Small intestine (tissue), 7 donors: ENCODE results near the gene C2orf81. TPM values are rescaled to one million over a fixed set of nuclear protein-coding genes. Genes with fewer than 3 reads are reported as not detected.

Experiments used
- DNase-seq, 2 donors: peaks; one replicate each; pipeline versions ENCODE4 v3.0.0 to v3.0.0-alpha.2; 2013
- FAIRE-seq: peaks from 2 replicates; lab custom pipeline; 2012; peaks lifted over from hg19 to GRCh38; lab: Jason Lieb, UNC
- H3K27ac ChIP-seq, 3 donors: one replicate each; pipeline ENCODE4 v1.5.1; 2013; ENCODE audit warnings: low read length in 2 of 3, mild to moderate bottlenecking in 2 of 3, control low read depth in 1 of 3, inconsistent platforms in 1 of 3, low read depth in 1 of 3, moderate library complexity in 1 of 3
- H3K27me3 ChIP-seq, 3 donors: one replicate each; pipeline ENCODE4 v1.6.1; 2013; ENCODE audit warnings: low read length in 3 of 3, inconsistent platforms in 1 of 3; ENCODE audit not compliant: control insufficient read depth in 3 of 3, insufficient read depth in 3 of 3
- H3K36me3 ChIP-seq, 3 donors: one replicate each; pipeline ENCODE4 v1.6.1; 2013; ENCODE audit warnings: low read length in 3 of 3, inconsistent platforms in 1 of 3, low read depth in 1 of 3, mild to moderate bottlenecking in 1 of 3, moderate library complexity in 1 of 3; ENCODE audit not compliant: control insufficient read depth in 3 of 3, insufficient read depth in 2 of 3
- H3K4me1 ChIP-seq, 3 donors: one replicate each; pipeline ENCODE4 v1.6.1; 2013; ENCODE audit warnings: low read length in 2 of 3, inconsistent platforms in 1 of 3, low read depth in 1 of 3, mild to moderate bottlenecking in 1 of 3, moderate library complexity in 1 of 3; ENCODE audit not compliant: control insufficient read depth in 3 of 3, insufficient read depth in 2 of 3
- H3K4me3 ChIP-seq, 3 donors: one replicate each; pipeline ENCODE4 v1.5.1; 2013; ENCODE audit warnings: low read length in 3 of 3, control low read depth in 1 of 3, inconsistent platforms in 1 of 3, low read depth in 1 of 3, mild to moderate bottlenecking in 1 of 3, moderate library complexity in 1 of 3
- H3K9me3 ChIP-seq, 2 donors: one replicate each; pipeline ENCODE4 v1.6.1; 2013; ENCODE audit warnings: low read depth in 1 of 2, low read length in 1 of 2; ENCODE audit not compliant: control insufficient read depth in 2 of 2, insufficient read depth in 1 of 2
- WGBS, 3 donors: extraction: QIAGEN DNeasy Blood & Tissue Kit; methylation state at CpG; one replicate each; pipeline ENCODE4 v1.1.7; 2013; 5-methylcytosine and 5-hydroxymethylcytosine counted together
- polyA plus RNA-seq, 4 donors: library from polyadenylated mRNA; stranded (reverse) in 3 of 4; unstranded in 1 of 4; fragments of 200-250 nt in 3 of 4; fragments of 120-200 nt in 1 of 4; gene quantifications; one replicate each; pipeline versions ENCODE4 v1.2.1 to v1.2.3, GENCODE V29; 2013
- donor health status: healthy with polysubstance abuse.
- donor health status: control.
- donor health status: control.
- donor health status: Bipolar disorder and iron deficiency.
- donor health status: healthy.

C2orf81 gene
- polyA plus RNA-seq, 4 donors: 0.22 to 2.5 (median 1.1) TPM

DNA sequence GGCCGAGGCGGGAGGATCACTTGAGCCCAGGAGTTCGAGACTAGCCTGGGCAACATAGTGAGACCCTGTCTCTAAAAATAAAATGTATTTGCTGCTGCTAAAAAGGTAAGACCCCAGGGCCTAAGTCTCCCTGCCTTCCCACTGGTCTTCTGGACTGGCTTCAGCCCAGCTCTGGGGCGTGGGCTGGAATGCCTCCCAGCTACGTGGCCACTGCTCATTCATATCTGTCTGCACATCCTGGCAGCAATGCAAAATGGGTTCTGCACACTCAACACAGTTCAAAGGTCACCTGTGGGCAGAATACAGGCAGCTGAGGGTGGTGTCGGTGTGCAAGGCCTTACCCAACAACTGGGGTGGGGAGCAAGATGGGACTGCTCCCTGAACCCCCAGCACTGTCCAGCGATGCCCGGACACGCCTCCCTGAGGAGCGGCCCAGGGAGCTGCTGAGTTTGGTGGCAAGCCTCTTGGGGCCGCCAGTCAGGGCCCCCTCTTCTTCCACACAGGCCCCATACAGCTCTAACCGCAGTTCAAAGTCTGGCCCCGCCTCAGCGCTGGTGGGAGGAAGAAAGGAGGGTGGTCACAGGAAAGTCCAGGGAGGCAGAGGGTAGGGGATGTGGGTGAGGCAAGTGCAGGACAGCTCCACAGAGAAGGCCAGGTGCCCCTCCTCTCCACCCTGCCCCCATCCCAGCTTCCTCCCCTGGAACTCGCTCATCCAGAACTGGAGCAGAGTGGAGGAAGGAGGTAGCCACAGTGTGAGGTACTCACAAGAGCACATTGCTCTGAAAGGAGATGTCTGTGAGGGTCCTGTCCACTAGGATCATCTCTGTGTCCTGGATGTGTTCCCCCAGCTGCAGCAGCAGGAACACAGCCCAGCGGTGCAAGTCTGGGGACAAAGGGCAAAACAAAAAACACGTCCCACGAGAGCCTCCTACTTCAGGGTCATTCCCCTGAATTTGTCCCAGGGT is 8.3 kb upstream of the C2orf81 start:
- Histone ChIP-seq H3K9me3 (no peaks in the 10 kb centered on the region), H3K36me3 (peaks cover 2 to 75% (median 3%) of the 10 kb centered on the region in 3 donors), H3K27me3 (no peaks in the 10 kb centered on the region), H3K27ac (peak overlapping the region; percentile 66 to 73 (median 70)), H3K4me1 (peaks cover 0 to 67% (median 3%) of the 10 kb centered on the region in 3 donors), H3K4me3 (no peak overlapping the region)
- no peak for FAIRE-seq
- 24 to 65% (median 49%) methylated on average over 13 to 18 of the region's 18 CpGs for WGBS, 3 donors
- DNase-seq: peak; percentile 92 to 97

DNA sequence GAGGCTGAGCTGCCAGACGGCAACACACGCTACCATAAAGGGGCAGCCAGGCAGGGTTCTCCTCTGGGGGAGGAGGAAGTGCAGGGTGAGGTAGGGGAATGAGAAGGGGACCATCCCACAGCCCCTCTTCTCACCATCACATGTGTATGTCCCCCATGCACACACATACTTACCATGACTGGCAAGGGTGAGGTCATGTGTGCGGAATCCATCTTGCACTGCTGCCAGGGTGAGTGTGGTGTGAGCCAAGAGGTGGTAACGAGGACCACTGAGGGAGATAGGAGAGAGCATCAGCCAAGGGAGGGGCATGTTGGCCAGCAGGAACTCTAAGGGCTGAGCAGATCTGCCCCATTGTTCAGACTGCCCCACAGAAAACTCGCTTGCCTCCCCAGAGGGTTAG is 7.3 kb upstream of the C2orf81 start:
- Histone ChIP-seq H3K4me3 (no peak overlapping the region), H3K27ac (peak overlapping the region in 2 of 3 donors; percentile 66 to 73), H3K9me3 (no peaks in the 10 kb centered on the region), H3K4me1 (peaks cover 0 to 72% (median 3%) of the 10 kb centered on the region in 3 donors), H3K27me3 (no peaks in the 10 kb centered on the region), H3K36me3 (peaks cover 2 to 83% (median 3%) of the 10 kb centered on the region in 3 donors)
- FAIRE-seq: no peak
- DNase-seq: no peak
- 84 to 87% (median 84%) methylated on average over 5 of the region's 5 CpGs for WGBS, 3 donors

DNA sequence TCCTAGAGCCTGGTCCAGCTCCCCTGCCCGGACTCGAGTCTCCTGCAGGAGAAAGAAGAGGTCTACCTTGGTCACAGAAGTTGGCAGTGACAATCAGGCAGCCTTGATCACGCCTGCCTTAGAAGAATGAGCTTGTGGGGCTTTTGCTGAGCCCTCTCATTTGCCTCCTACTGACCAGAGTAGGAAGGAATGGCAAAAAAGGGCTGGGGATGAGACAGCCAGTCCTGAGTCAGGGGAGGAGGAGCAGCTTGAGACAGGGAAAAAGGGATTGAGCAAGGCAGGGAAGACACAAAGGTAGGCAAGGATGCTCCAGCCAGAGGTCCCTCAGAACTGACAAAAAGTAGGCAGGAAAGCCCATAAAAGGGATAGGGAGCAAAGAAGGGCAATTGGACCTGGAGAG is 6.1 kb upstream of the C2orf81 start:
- H3K4me1 ChIP-seq: peaks cover 0 to 77% (median 3%) of the 10 kb centered on the region in 3 donors
- H3K36me3 ChIP-seq: peaks cover 2 to 80% (median 3%) of the 10 kb centered on the region in 3 donors
- DNase-seq (no peak), FAIRE-seq (no peak)
- H3K9me3 ChIP-seq: no peaks in the 10 kb centered on the region
- H3K27ac ChIP-seq: no peak overlapping the region
- 80 to 96% (median 92%) methylated on average over 3 of the region's 3 CpGs for WGBS, 3 donors
- no peak overlapping the region for H3K4me3 ChIP-seq
- no peaks in the 10 kb centered on the region for H3K27me3 ChIP-seq

DNA sequence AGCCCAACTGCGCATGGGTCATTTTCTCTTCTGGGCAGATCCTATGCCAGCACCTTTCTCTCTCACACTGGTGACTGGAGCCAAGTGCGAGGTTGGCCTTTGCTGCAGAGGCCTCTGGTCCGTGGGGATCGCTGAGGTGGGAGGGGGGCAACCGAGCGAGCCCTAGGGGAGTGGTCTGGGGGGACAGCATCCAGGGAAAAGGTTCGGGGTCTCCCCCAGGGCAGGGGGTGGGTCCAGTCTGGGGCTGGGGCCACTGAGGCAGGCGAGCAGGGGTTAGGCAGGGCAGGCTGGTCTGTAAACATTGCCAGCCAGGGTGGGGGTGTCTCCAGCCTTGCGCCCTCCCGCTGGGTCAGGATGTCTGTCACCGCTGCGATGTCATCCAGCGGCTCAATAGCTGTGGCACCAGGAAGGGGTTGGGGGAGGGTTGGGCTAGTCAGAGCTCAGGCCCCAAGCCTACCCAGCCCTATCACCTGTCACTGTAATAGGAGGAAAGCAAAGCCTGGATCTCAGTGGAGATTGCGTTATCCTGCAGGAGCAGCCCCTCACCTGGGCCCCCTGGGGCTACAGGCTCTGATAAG is 4.9 kb upstream of the C2orf81 start:
- Histone ChIP-seq H3K9me3 (no peaks in the 10 kb centered on the region), H3K4me1 (peaks cover 0 to 75% (median 3%) of the 10 kb centered on the region in 3 donors), H3K27ac (peak overlapping the region in 2 of 3 donors; percentile 38 to 80), H3K4me3 (no peak overlapping the region), H3K27me3 (no peaks in the 10 kb centered on the region), H3K36me3 (peaks cover 2 to 70% (median 3%) of the 10 kb centered on the region in 3 donors)
- WGBS, 3 donors: 84 to 89% (median 85%) methylated on average over 13 to 14 of the region's 14 CpGs
- FAIRE-seq (no peak), DNase-seq (peak in 1 of 2 donors; percentile 50)

DNA sequence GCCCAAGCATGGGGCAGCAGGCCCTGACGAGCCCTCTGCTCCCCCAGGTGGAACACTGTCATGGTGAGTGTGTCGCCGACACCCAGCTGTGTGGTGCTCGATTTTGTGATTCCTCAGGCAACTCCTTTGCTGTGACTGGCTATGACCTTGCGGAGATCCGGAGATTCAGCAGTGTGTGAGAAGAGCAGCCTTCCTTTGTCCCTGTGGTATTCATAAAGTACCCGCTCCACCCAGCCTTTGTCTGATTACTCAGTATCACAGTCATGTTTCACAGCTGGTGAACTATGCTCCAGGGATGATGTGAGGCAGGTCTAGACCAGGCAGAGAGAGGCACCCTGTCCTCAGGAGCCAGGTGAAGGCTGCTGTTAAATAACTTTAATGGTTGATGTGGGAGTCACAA is 4.1 kb upstream of the C2orf81 start:
- FAIRE-seq: no peak
- Histone ChIP-seq H3K4me3 (no peak overlapping the region), H3K27ac (peak overlapping the region in 2 of 3 donors; percentile 38 to 80), H3K9me3 (no peaks in the 10 kb centered on the region), H3K27me3 (no peaks in the 10 kb centered on the region), H3K36me3 (peaks cover 2 to 63% (median 3%) of the 10 kb centered on the region in 3 donors), H3K4me1 (peaks cover 0 to 75% (median 3%) of the 10 kb centered on the region in 3 donors)
- 44 to 75% (median 59%) methylated on average over 7 of the region's 7 CpGs for WGBS, 3 donors
- peak; percentile 72 to 90 for DNase-seq

DNA sequence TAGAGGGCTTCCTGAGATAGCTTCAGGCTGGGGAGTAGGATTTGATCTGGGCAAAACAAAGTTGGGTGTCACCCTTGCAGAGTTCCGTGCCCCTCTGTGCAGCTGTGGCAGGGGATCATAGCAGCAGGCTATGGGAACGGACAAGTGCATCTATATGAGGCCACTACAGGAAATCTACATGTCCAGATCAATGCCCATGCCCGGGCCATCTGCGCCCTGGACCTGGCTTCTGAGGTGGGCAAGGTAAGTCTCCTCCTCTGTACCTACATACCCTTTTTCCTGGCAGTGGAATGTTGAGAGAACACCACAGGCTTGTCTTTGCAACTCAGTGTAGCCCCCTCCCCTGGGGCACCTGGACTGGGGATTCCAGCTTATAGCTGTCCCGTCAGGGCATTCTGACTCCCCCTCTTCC is 3.6 kb upstream of the C2orf81 start:
- DNase-seq (no peak), FAIRE-seq (no peak)
- no peaks in the 10 kb centered on the region for H3K27me3 ChIP-seq
- peak overlapping the region in 1 of 3 donors; percentile 80 for H3K27ac ChIP-seq
- peaks cover 0 to 71% (median 3%) of the 10 kb centered on the region in 3 donors for H3K4me1 ChIP-seq
- H3K4me3 ChIP-seq: no peak overlapping the region
- 72 to 86% (median 79%) methylated on average over 5 of the region's 5 CpGs for WGBS, 3 donors
- H3K36me3 ChIP-seq: peaks cover 2 to 58% (median 3%) of the 10 kb centered on the region in 3 donors
- H3K9me3 ChIP-seq: no peaks in the 10 kb centered on the region

DNA sequence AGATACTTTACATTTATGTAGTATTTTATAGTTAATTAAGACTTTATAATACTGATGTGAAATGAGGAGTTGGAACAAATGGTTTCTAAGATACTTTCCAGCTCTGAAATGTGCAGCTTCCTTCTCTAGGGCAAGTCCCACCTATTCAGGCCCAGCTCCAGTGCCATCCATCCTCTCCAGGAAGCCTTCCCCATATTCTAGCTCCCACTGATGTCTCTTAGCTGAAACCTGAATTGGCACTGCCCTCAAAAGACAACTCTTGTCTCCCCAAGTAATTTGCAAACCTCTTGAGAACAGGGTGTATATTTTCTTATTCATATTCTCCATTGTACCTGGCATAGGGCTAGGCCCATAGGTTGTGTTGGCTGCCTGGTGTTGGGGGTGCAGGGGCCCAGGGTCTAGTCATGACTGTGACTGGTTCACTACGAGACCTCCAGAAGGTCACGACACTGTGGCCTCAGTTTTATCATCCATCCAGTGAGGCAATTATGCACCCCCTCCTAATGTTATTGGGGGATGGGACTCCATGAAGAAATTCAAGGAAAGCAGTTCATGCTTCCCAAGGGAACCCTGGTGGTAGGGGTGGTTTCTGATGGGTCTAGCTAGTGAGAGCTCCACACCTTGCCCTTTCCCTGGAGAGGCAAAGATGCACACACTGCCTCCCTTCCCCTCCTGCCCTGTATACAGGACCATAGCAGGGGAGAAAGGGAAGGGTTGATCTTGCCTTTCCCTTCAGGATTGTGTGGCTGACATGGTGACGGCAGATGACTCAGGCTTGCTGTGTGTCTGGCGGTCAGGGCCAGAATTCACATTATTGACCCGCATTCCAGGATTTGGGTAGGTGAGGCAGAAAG is 2.9 kb upstream of the C2orf81 start:
- H3K27me3 ChIP-seq: no peaks in the 10 kb centered on the region
- DNase-seq: no peak
- WGBS, 3 donors: 77 to 82% (median 79%) methylated on average over 5 of the region's 5 CpGs
- no peak for FAIRE-seq
- H3K9me3 ChIP-seq: no peaks in the 10 kb centered on the region
- no peak overlapping the region for H3K4me3 ChIP-seq
- H3K4me1 ChIP-seq: peaks cover 0 to 65% (median 3%) of the 10 kb centered on the region in 3 donors
- peaks cover 2 to 51% (median 3%) of the 10 kb centered on the region in 3 donors for H3K36me3 ChIP-seq
- peak overlapping the region in 1 of 3 donors; percentile 80 for H3K27ac ChIP-seq
